PC-3 (cell line): Measurements from ENCODE around the gene SMYD3.

Experiments
- CTCF ChIP-seq: fragments of 300-600 bp; sonication (generic); conservative IDR thresholded peaks from 2 replicates; pipeline ENCODE4 v1.5.1; 2017; ENCODE audit warnings: antibody characterized with exemption, low read depth, mild to moderate bottlenecking, low read length
- EZH2 ChIP-seq: fragments of 300-600 bp; sonication (generic); IDR thresholded peaks from one replicate; pipeline ENCODE4 v1.6.1; 2017; ENCODE audit warnings: antibody characterized with exemption, mild to moderate bottlenecking, low read length; ENCODE audit not compliant: unreplicated experiment
- EZH2phosphoT487 ChIP-seq: fragments of 300-600 bp; sonication (generic); IDR thresholded peaks from 2 replicates; pipeline ENCODE4 v1.6.1; 2018; ENCODE audit warnings: mild to moderate bottlenecking, antibody characterized with exemption, low read length, borderline replicate concordance

GRCh38 chr1:246189126-246189525, 318.0 kb downstream of the SMYD3 start:
- no peak for TF ChIP-seq CTCF
- TF ChIP-seq EZH2, result no peak
- no peak for TF ChIP-seq EZH2phosphoT487
